PC-3 (cell line): ENCODE data around the gene HIRA. TPM values are rescaled to one million over a fixed set of nuclear protein-coding genes. Genes with fewer than 3 reads are reported as not detected.
"Not testable (repeated sequence)": the region's sequence is repeated elsewhere in the genome, so short reads cannot be mapped to it uniquely, and the experiment has no call there.

Experiments
- ATAC-seq: fragments of 200-7000 bp; cut with Tn5 transposase; 2 replicates; pipeline ENCODE4 v1.9.1; 2020; ENCODE audit warnings: mild to moderate bottlenecking, moderate library complexity
- BruUV-seq: library from RNA; stranded (reverse); fragments of 400-500 nt; replicated peaks from 2 replicates; lab custom pipeline; 2021; lab: Mats Ljungman, UMichigan
- CTCF ChIA-PET: fragments of 300-600 bp; sonication (Branson Sonifier 250); formaldehyde crosslinking; loops from one replicate; lab custom pipeline; 2022; ENCODE audit warnings: antibody characterized with exemption; lab: Charles Lee
- POLR2A ChIA-PET: fragments of 300-600 bp; sonication (Branson Sonifier 250); formaldehyde crosslinking; loops from one replicate; lab custom pipeline; 2022; ENCODE audit warnings: antibody characterized with exemption; ENCODE audit not compliant: unreplicated experiment; lab: Charles Lee
- DNase-seq: peaks from one replicate; pipeline ENCODE4 v3.0.0-alpha.2; 2015
- H2AFZ ChIP-seq: fragments of 300-600 bp; sonication (generic); 2 replicates; pipeline ENCODE4 v1.6.0; 2016; ENCODE audit warnings: antibody characterized with exemption, low read length
- H3F3A ChIP-seq: fragments of 300-600 bp; sonication (generic); one replicate; pipeline ENCODE4 v1.6.0; 2017; ENCODE audit warnings: antibody characterized with exemption, low read length, control low read depth, mild to moderate bottlenecking; ENCODE audit not compliant: unreplicated experiment
- H3K27ac ChIP-seq: fragments of 300-600 bp; sonication (generic); 2 replicates; pipeline ENCODE4 v1.5.1; 2016; ENCODE audit warnings: mild to moderate bottlenecking, low read length
- H3K27me3 ChIP-seq: fragments of 300-600 bp; sonication (generic); 2 replicates; pipeline ENCODE4 v1.6.1; 2016; ENCODE audit warnings: low read length, mixed read lengths
- H3K36me3 ChIP-seq: fragments of 300-600 bp; sonication (generic); 2 replicates; pipeline ENCODE4 v1.6.1; 2016; ENCODE audit warnings: low read depth, mixed run types, low read length, mixed read lengths
- H3K4me1 ChIP-seq: fragments of 300-600 bp; sonication (generic); 2 replicates; pipeline ENCODE4 v1.5.1; 2016; ENCODE audit warnings: low read length; ENCODE audit not compliant: insufficient read depth
- H3K4me2 ChIP-seq: fragments of 300-600 bp; sonication (generic); 2 replicates; pipeline ENCODE4 v1.6.0; 2016; ENCODE audit warnings: low read length
- H3K4me3 ChIP-seq: fragments of 300-600 bp; sonication (generic); 2 replicates; pipeline ENCODE4 v1.5.1; 2016; ENCODE audit warnings: mild to moderate bottlenecking, low read length, mixed read lengths
- H3K79me2 ChIP-seq: fragments of 300-600 bp; sonication (generic); 2 replicates; pipeline ENCODE4 v1.6.1; 2017; ENCODE audit warnings: low read length, mixed read lengths
- H3K9ac ChIP-seq: fragments of 300-600 bp; sonication (generic); 2 replicates; pipeline ENCODE4 v1.6.0; 2016; ENCODE audit warnings: mild to moderate bottlenecking, low read length
- H3K9me2 ChIP-seq: fragments of 300-600 bp; sonication (generic); replicated peaks from 2 replicates; pipeline ENCODE4 v1.6.1; 2016; ENCODE audit warnings: mixed run types, low read length, mixed read lengths
- H3K9me3 ChIP-seq: fragments of 300-600 bp; sonication (generic); 2 replicates; pipeline ENCODE4 v1.6.1; 2016; ENCODE audit warnings: low read length, mixed read lengths
- H4K20me1 ChIP-seq: fragments of 300-600 bp; sonication (generic); 2 replicates; pipeline ENCODE4 v1.6.1; 2016; ENCODE audit warnings: low read length, mixed read lengths
- CTCF ChIP-seq: fragments of 300-600 bp; sonication (generic); conservative IDR thresholded peaks from 2 replicates; pipeline ENCODE4 v1.5.1; 2017; ENCODE audit warnings: antibody characterized with exemption, low read depth, mild to moderate bottlenecking, low read length
- EZH2 ChIP-seq: fragments of 300-600 bp; sonication (generic); IDR thresholded peaks from one replicate; pipeline ENCODE4 v1.6.1; 2017; ENCODE audit warnings: antibody characterized with exemption, mild to moderate bottlenecking, low read length; ENCODE audit not compliant: unreplicated experiment
- EZH2phosphoT487 ChIP-seq: fragments of 300-600 bp; sonication (generic); IDR thresholded peaks from 2 replicates; pipeline ENCODE4 v1.6.1; 2018; ENCODE audit warnings: mild to moderate bottlenecking, antibody characterized with exemption, low read length, borderline replicate concordance
- intact Hi-C: fragments of 100-400 bp; cut with micrococcal nuclease; formaldehyde crosslinking; loops from 2 replicates; pipeline ENCODE4 v1.9.0; 2023
- total RNA-seq: library from RNA; depleted of rRNA; stranded (reverse); fragments of >200 nt; gene quantifications from 2 replicates; pipeline ENCODE4 v1.2.3, GENCODE V29; 2014

The HIRA gene
- total RNA-seq, 1 experiment from 2014 or later, result 12.4 TPM

DNA sequence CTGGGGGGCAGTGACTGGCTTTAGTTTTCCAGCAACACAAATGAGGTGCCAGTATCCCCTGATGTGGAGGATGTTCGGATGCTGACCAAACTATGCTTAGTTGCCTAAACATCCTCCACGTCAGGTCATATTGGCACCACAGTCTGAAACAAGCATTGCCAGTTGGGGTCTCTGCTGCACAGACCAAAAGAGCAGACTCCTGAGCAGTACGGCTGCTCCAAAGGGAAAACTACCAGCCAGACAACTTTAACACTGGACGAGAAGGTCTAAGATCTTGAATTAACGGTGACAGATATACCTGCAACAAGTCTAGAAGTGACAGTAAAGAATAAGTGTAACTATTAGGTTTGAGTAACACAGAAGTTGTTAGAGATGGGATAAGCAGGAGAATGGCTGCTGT lies 99.6 kb downstream of the HIRA start:
- intact Hi-C loops, result no loop called here
- H3K9ac ChIP-seq, result no peak overlapping the region
- no TSS peak for BruUV-seq
- no peaks in the 10 kb centered on the region for H3K4me1 ChIP-seq
- no peak overlapping the region for H3K27ac ChIP-seq
- H3K4me3 ChIP-seq, result no peak overlapping the region
- TF ChIP-seq EZH2phosphoT487, result no peak
- TF ChIP-seq EZH2, result no peak
- TF ChIP-seq CTCF, result no peak
- no peaks in the 10 kb centered on the region for H3K9me2 ChIP-seq
- H3F3A ChIP-seq, result no peaks in the 10 kb centered on the region
- ChIA-PET POLR2A (no interaction called here), CTCF (no interaction called here)
- no peak overlapping the region for H3K4me2 ChIP-seq
- peaks cover 3% of the 10 kb centered on the region; the same call in 1 of the 2 replicates for H3K9me3 ChIP-seq
- no peaks in the 10 kb centered on the region for H3K79me2 ChIP-seq
- no peaks in the 10 kb centered on the region for H3K27me3 ChIP-seq
- H2AFZ ChIP-seq, result no peak overlapping the region
- ATAC-seq (no peak), DNase-seq (no peak)
- no peaks in the 10 kb centered on the region for H4K20me1 ChIP-seq
- H3K36me3 ChIP-seq, result peaks cover 36% of the 10 kb centered on the region

- Histone ChIP-seq H3K9me3 (peaks cover 3% of the 10 kb centered on the region; the same call in 1 of the 2 replicates), H3K27ac (no peak overlapping the region), H3K4me2 (no peak overlapping the region), H3K9me2 (no peaks in the 10 kb centered on the region), H4K20me1 (no peaks in the 10 kb centered on the region), H3K27me3 (no peaks in the 10 kb centered on the region), H2AFZ (no peak overlapping the region), H3K4me1 (no peaks in the 10 kb centered on the region), H3K9ac (no peak overlapping the region), H3K36me3 (peaks cover 31% of the 10 kb centered on the region), H3K4me3 (no peak overlapping the region), H3F3A (no peaks in the 10 kb centered on the region), H3K79me2 (no peaks in the 10 kb centered on the region)
- no TSS peak for BruUV-seq
- CTCF ChIA-PET, result no interaction called here
- DNase-seq, result no peak
- intact Hi-C loops, result no loop called here
- no peak for ATAC-seq
- POLR2A ChIA-PET, result no interaction called here
- TF ChIP-seq EZH2phosphoT487, result no peak
- no peak for TF ChIP-seq EZH2
- no peak for TF ChIP-seq CTCF
Observed at GRCh38 chr22:19331474-19331873, 100.1 kb downstream of the HIRA start.

DNA sequence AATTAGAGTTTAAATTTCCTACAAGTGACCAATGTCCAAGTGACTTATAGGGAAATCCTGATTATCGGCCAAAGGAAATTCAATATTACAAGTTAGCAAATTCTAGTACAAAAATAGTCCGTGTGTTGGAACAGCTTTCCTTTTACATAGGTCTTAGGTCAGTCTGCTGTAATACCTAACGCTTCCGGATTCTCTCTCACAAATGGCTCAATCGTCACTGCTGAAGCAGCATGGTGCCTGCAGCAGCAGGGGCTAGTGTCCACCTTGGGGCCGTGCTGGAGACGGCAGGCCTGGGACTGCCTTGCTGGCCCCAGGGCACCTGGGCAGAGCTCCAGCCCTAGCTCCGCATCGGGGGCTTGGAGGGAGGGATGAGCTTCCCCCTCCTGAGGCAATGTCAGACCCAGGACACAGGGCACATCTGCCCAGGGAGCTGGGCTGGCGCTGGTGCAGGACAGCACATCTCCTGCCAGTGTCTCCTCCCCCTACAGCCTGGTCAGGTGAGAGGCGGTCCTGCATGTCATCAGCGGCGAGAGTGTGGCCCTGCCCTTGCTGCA lies 100.6 kb downstream of the HIRA start:
- Histone ChIP-seq H3K4me3 (no peak overlapping the region), H3K27ac (no peak overlapping the region), H3K4me2 (no peak overlapping the region), H3K79me2 (no peaks in the 10 kb centered on the region), H2AFZ (no peak overlapping the region), H3K9ac (no peak overlapping the region), H3K36me3 (peaks cover 25% of the 10 kb centered on the region), H3K4me1 (no peaks in the 10 kb centered on the region), H3K9me2 (no peaks in the 10 kb centered on the region), H4K20me1 (no peaks in the 10 kb centered on the region), H3K9me3 (peaks cover 3% of the 10 kb centered on the region; the same call in 1 of the 2 replicates), H3F3A (no peaks in the 10 kb centered on the region), H3K27me3 (no peaks in the 10 kb centered on the region)
- ATAC-seq (no peak), DNase-seq (no peak)
- intact Hi-C loops, result no loop called here
- CTCF ChIA-PET, result no interaction called here
- POLR2A ChIA-PET, result no interaction called here
- TF ChIP-seq EZH2 (no peak), EZH2phosphoT487 (no peak), CTCF (no peak)
- TSS peak; percentile 16 for BruUV-seq

DNA sequence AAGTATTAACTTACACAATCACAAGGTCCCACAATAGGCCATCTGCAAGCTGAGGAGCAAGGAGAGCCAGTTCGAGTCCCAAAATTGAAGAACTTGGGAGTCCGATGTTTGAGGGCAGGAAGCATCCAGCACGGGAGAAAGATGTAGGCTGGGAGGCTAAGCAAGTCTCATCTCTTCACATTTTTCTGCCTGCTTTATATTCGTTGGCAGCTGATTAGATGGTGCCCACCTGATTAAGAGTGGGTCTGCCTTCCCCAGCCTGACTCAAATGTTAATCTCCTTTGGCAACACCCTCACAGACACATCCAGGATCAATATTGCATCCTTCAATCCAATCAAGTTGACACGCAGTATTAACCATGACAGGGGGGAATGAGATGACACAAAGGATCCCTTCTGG lies 101.3 kb downstream of the HIRA start:
- H3K36me3 ChIP-seq, result peaks cover 19% of the 10 kb centered on the region
- intact Hi-C loops, BruUV-seq, H3K4me1 ChIP-seq, ATAC-seq, H3K27ac ChIP-seq, H3F3A ChIP-seq, H3K79me2 ChIP-seq, POLR2A ChIA-PET, DNase-seq, H2AFZ ChIP-seq, CTCF ChIA-PET, H3K4me3 ChIP-seq, H3K4me2 ChIP-seq, H3K9ac ChIP-seq, H3K9me3 ChIP-seq, H4K20me1 ChIP-seq, H3K27me3 ChIP-seq, H3K9me2 ChIP-seq: not testable (repeated sequence)
